ENCODE measurements around the gene CDO1.

CDO1 gene

DNA sequence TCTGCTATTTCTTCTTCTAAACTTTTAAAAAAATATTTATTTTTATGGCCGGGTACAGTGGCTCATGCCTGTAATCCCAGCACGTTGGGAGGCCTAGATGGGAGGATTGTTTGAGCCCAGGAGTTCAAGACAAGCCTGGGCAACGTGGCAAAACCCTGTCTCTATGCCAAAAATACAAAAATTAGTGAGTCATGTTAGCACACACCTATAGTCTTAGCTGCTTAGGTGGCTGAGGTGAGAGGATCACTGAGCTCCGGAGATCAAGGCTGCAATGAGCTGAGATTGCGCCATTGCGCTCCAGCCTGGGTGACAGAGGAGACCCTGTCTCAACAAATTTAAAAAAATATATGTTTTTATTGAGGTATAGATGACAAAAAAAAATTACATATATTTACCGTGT lies 30.8 kb upstream of the CDO1 start:
- peaks cover 46% of the 10 kb centered on the region for H3K4me1 ChIP-seq (ENCODE audit: insufficient read depth, low read length, severe bottlenecking)
- H3K9me2 ChIP-seq (ENCODE audit: low read depth, low read length): no peaks in the 10 kb centered on the region
- no peak overlapping the region for H3K27ac ChIP-seq (ENCODE audit: low read depth, low read length, poor library complexity, severe bottlenecking)
- no peaks in the 10 kb centered on the region for H4K20me1 ChIP-seq (ENCODE audit: insufficient read depth, low read length)
- peaks cover 28% of the 10 kb centered on the region; the same call in 1 of the 2 replicates for H3K79me2 ChIP-seq (ENCODE audit: insufficient read depth, low read length)
- no peaks in the 10 kb centered on the region for H3K9me3 ChIP-seq (ENCODE audit: low read length)
- H2AFZ ChIP-seq (ENCODE audit: low read length): no peak overlapping the region
- no peaks in the 10 kb centered on the region; the same call in 1 of the 2 replicates for H3F3A ChIP-seq (ENCODE audit: insufficient read depth, low read length)
- no peaks in the 10 kb centered on the region for H3K27me3 ChIP-seq (ENCODE audit: insufficient read depth, low read length)
- H3K9ac ChIP-seq (ENCODE audit: low read length): no peak overlapping the region
- no peaks in the 10 kb centered on the region for H3K36me3 ChIP-seq (ENCODE audit: insufficient read depth, low read length)
- TF ChIP-seq, protein P1, sequence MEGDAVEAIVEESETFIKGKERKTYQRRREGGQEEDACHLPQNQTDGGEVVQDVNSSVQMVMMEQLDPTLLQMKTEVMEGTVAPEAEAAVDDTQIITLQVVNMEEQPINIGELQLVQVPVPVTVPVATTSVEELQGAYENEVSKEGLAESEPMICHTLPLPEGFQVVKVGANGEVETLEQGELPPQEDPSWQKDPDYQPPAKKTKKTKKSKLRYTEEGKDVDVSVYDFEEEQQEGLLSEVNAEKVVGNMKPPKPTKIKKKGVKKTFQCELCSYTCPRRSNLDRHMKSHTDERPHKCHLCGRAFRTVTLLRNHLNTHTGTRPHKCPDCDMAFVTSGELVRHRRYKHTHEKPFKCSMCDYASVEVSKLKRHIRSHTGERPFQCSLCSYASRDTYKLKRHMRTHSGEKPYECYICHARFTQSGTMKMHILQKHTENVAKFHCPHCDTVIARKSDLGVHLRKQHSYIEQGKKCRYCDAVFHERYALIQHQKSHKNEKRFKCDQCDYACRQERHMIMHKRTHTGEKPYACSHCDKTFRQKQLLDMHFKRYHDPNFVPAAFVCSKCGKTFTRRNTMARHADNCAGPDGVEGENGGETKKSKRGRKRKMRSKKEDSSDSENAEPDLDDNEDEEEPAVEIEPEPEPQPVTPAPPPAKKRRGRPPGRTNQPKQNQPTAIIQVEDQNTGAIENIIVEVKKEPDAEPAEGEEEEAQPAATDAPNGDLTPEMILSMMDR (IDR thresholded peaks at IDR 0.05; ENCODE audit: low read length): no peak
- TF ChIP-seq EZH2 (IDR thresholded peaks at IDR 0.05; ENCODE audit: borderline replicate concordance, low read length): no peak
- H3K4me3 ChIP-seq (ENCODE audit: low read depth, low read length, poor library complexity, severe bottlenecking): no peak overlapping the region
- no peak overlapping the region for H3K4me2 ChIP-seq (ENCODE audit: low read length)

DNA sequence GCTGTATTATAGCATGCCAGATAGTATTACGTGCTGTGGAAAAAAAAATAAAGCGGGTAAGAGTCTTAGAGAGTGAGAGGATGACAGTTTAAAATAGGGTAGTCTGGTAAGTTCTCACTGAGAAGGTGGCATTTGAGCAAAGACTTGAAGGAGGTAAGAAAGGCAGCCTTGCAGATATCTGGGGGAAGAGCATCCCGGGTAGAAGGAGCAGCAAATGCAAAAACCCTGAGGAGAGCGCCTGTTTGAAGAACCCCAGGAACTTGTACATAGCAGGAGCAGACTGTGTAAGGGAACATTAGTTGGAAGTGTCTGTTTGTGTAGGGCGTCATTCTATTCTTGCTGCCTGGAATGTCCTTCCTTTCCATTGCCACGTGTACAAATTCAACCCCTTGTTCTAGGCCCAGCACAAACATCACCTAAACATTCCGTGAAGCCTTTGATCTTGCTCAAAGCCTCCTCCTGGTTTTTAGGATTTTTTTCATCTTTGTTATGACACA lies 27.9 kb upstream of the CDO1 start:
- no peaks in the 10 kb centered on the region for H3K9me2 ChIP-seq (ENCODE audit: low read depth, low read length)
- TF ChIP-seq, protein P1 (IDR thresholded peaks at IDR 0.05; ENCODE audit: low read length): no peak
- no peak for TF ChIP-seq EZH2 (IDR thresholded peaks at IDR 0.05; ENCODE audit: borderline replicate concordance, low read length)
- no peak overlapping the region for H2AFZ ChIP-seq (ENCODE audit: low read length)
- H4K20me1 ChIP-seq (ENCODE audit: insufficient read depth, low read length): 0 out of 2 replicates have a peak, but pooled peaks cover 3% of the 10 kb centered on the region
- no peaks in the 10 kb centered on the region for H3K27me3 ChIP-seq (ENCODE audit: insufficient read depth, low read length)
- no peaks in the 10 kb centered on the region for H3K36me3 ChIP-seq (ENCODE audit: insufficient read depth, low read length)
- H3K4me3 ChIP-seq (ENCODE audit: low read depth, low read length, poor library complexity, severe bottlenecking): peak overlapping the region; percentile 70
- H3K9me3 ChIP-seq (ENCODE audit: low read length): no peaks in the 10 kb centered on the region
- H3K4me2 ChIP-seq (ENCODE audit: low read length): peak overlapping the region; percentile 99
- peaks cover 56% of the 10 kb centered on the region for H3K4me1 ChIP-seq (ENCODE audit: insufficient read depth, low read length, severe bottlenecking)
- peak overlapping the region; percentile 15; the same call in 1 of the 2 replicates for H3K9ac ChIP-seq (ENCODE audit: low read length)
- H3F3A ChIP-seq (ENCODE audit: insufficient read depth, low read length): no peaks in the 10 kb centered on the region; the same call in 1 of the 2 replicates
- peaks cover 41% of the 10 kb centered on the region for H3K79me2 ChIP-seq (ENCODE audit: insufficient read depth, low read length)
- H3K27ac ChIP-seq (ENCODE audit: low read depth, low read length, poor library complexity, severe bottlenecking): peak overlapping the region; percentile 60

DNA sequence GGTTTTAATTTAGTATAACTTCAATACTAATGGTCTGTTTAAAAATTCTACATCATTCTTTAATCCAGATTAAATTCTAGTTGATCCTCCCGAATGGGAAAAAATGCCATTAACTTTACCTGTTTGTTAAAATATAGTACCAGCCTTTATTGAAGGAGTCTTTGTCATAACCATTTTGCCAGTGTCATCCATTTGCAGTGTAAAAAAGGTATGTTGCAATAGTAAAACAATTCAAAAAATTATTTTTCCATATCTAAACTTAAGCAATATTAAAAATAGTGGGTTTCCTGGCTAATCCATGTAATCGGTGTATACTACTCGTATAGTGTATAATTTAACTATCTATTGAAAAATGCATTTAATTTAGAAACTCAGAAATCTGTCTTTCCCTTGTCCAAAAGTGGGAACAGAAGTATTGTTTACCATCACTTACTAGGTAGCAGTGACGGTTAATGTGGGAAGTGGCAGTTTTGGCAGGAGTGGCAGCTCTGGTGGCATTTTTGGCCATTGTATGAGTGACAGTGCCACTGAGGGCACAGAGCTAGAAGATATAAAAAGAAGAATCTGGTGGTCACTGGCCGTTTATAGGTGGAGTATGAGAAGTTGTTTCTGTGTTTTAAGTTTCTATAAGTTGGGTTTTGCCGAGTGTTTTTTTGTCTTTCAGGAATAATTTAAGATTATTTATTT lies 27.1 kb upstream of the CDO1 start:
- peak overlapping the region; percentile 60 for H3K27ac ChIP-seq (ENCODE audit: low read depth, low read length, poor library complexity, severe bottlenecking)
- no peaks in the 10 kb centered on the region for H3K9me2 ChIP-seq (ENCODE audit: low read depth, low read length)
- TF ChIP-seq, protein P1 (IDR thresholded peaks at IDR 0.05; ENCODE audit: low read length): no peak
- TF ChIP-seq EZH2 (IDR thresholded peaks at IDR 0.05; ENCODE audit: borderline replicate concordance, low read length): no peak
- peak overlapping the region; percentile 70 for H3K4me3 ChIP-seq (ENCODE audit: low read depth, low read length, poor library complexity, severe bottlenecking)
- 0 out of 2 replicates have a peak, but pooled peaks cover 4% of the 10 kb centered on the region for H4K20me1 ChIP-seq (ENCODE audit: insufficient read depth, low read length)
- H3K4me1 ChIP-seq (ENCODE audit: insufficient read depth, low read length, severe bottlenecking): peaks cover 64% of the 10 kb centered on the region
- H3K27me3 ChIP-seq (ENCODE audit: insufficient read depth, low read length): no peaks in the 10 kb centered on the region
- peak overlapping the region; percentile 99 for H3K4me2 ChIP-seq (ENCODE audit: low read length)
- H3F3A ChIP-seq (ENCODE audit: insufficient read depth, low read length): no peaks in the 10 kb centered on the region; the same call in 1 of the 2 replicates
- H2AFZ ChIP-seq (ENCODE audit: low read length): no peak overlapping the region
- peaks cover 2% of the 10 kb centered on the region; the same call in 1 of the 2 replicates for H3K36me3 ChIP-seq (ENCODE audit: insufficient read depth, low read length)
- peaks cover 43% of the 10 kb centered on the region for H3K79me2 ChIP-seq (ENCODE audit: insufficient read depth, low read length)
- no peaks in the 10 kb centered on the region for H3K9me3 ChIP-seq (ENCODE audit: low read length)
- peak overlapping the region; percentile 77; the same call in 1 of the 2 replicates for H3K9ac ChIP-seq (ENCODE audit: low read length)
